WERI-Rb-1 (cell line): ENCODE data around the gene COL15A1.

Experiments
- DNase-seq: peaks from one replicate; pipeline ENCODE4 v3.0.0-alpha.2; 2020
- H3K27ac ChIP-seq: fragments of 250-450 bp; sonication (Bioruptor Pico); 2 replicates; pipeline ENCODE4 v1.5.1; 2020; ENCODE audit warnings: mild to moderate bottlenecking, moderate library complexity
- H3K27me3 ChIP-seq: fragments of 250-450 bp; sonication (Bioruptor Pico); 2 replicates; pipeline ENCODE4 v1.5.1; 2021; ENCODE audit warnings: mild to moderate bottlenecking, low read depth, moderate library complexity; ENCODE audit not compliant: insufficient read depth, severe bottlenecking
- H3K36me3 ChIP-seq: fragments of 250-450 bp; sonication (Bioruptor Pico); 2 replicates; pipeline ENCODE4 v1.5.1; 2020; ENCODE audit warnings: mild to moderate bottlenecking, moderate library complexity
- H3K4me3 ChIP-seq: 2 replicates; pipeline ENCODE4 v1.5.1; 2011; ENCODE audit warnings: low read depth, mild to moderate bottlenecking, control low read depth, low read length
- H3K9me3 ChIP-seq: fragments of 250-450 bp; sonication (Bioruptor Pico); 2 replicates; pipeline ENCODE4 v1.5.1; 2021; ENCODE audit warnings: mild to moderate bottlenecking, moderate library complexity; ENCODE audit not compliant: severe bottlenecking
- CTCF ChIP-seq: IDR thresholded peaks from 2 replicates; pipeline ENCODE4 v1.5.1; 2011; ENCODE audit warnings: low read depth, mild to moderate bottlenecking, control low read depth, inconsistent platforms, low read length

COL15A1 gene

GRCh38 chr9:99021512-99021911 is 77.8 kb downstream of the COL15A1 start:
- Histone ChIP-seq H3K4me3 (no peak overlapping the region), H3K9me3 (no peaks in the 10 kb centered on the region), H3K27me3 (no peaks in the 10 kb centered on the region), H3K27ac (no peak overlapping the region), H3K36me3 (no peaks in the 10 kb centered on the region)
- no peak for TF ChIP-seq CTCF
- DNase-seq: no peak

- H3K9me3 ChIP-seq: no peaks in the 10 kb centered on the region
- TF ChIP-seq CTCF: no peak
- DNase-seq: no peak
- H3K27me3 ChIP-seq: no peaks in the 10 kb centered on the region
- no peaks in the 10 kb centered on the region for H3K36me3 ChIP-seq
- no peak overlapping the region for H3K27ac ChIP-seq
- no peak overlapping the region for H3K4me3 ChIP-seq
Measured at GRCh38 chr9:99023231-99023630, 79.5 kb downstream of the COL15A1 start.

- H3K4me3 ChIP-seq: no peak overlapping the region
Measured at GRCh38 chr9:99023831-99024230, 80.1 kb downstream of the COL15A1 start.

GRCh38 chr9:99024959-99025358 is 81.3 kb downstream of the COL15A1 start:
- Histone ChIP-seq H3K4me3 (no peak overlapping the region), H3K27ac (no peak overlapping the region), H3K36me3 (no peaks in the 10 kb centered on the region), H3K27me3 (no peaks in the 10 kb centered on the region), H3K9me3 (no peaks in the 10 kb centered on the region)
- TF ChIP-seq CTCF: no peak
- no peak for DNase-seq

More at GRCh38 chr9:99023831-99024230, 80.1 kb downstream of the COL15A1 start:
- H3K9me3 ChIP-seq: no peaks in the 10 kb centered on the region
- no peak overlapping the region for H3K27ac ChIP-seq
- no peaks in the 10 kb centered on the region for H3K27me3 ChIP-seq
- DNase-seq: no peak
- H3K36me3 ChIP-seq: no peaks in the 10 kb centered on the region
- TF ChIP-seq CTCF: no peak

GRCh38 chr9:99025616-99026270 is 82.0 kb downstream of the COL15A1 start:
- TF ChIP-seq CTCF: peak; percentile 20; the same call in 1 of the 2 replicates
- no peak overlapping the region for H3K4me3 ChIP-seq
- H3K27ac ChIP-seq: no peak overlapping the region
- H3K27me3 ChIP-seq: no peaks in the 10 kb centered on the region
- DNase-seq: no peak
- H3K9me3 ChIP-seq: no peaks in the 10 kb centered on the region
- no peaks in the 10 kb centered on the region for H3K36me3 ChIP-seq
